ENCODE results near the gene ADSS1. TPM values are rescaled to one million over a fixed set of nuclear protein-coding genes. Genes with fewer than 3 reads are reported as not detected.

ADSS1 gene
- polyA plus RNA-seq, 1 of the 3 experiments (the other 2 are of a cell fraction), result 14.3 TPM

DNA sequence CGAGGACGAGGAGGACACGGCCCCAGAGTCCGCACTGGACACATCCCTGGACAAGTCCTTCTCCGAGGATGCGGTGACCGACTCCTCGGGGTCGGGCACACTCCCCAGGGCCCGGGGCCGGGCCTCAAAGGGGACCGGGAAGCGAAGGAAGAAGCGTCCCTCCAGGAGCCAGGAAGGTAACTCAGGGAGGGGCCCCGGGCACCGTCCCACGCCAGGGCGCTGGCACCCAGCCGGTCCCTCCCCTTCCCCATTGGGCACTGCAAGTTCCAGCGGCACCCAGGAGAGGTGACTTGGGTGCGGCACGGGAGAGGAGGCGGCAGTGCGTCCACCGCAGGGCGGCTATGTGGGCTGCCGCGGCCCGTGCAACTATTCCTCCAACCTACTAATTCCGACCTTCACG is 9.3 kb upstream of the ADSS1 start:
- no peaks in the 10 kb centered on the region for H3K9me3 ChIP-seq
- H3K36me3 ChIP-seq (replicated peaks in 1 of 2; ENCODE audit: control insufficient read depth in 1 of 2, insufficient read depth in 2 of 2, low read length in 1 of 2), result peaks cover 0 to 53% of the 10 kb centered on the region in 2 experiments
- no peak overlapping the region for H3K4me2 ChIP-seq
- H3K4me3 ChIP-seq (ENCODE audit: low read depth in 2 of 2, low read length in 1 of 2), result no peak overlapping the region
- no peaks in the 10 kb centered on the region for H3K27me3 ChIP-seq (ENCODE audit: insufficient read depth)
- H3K79me2 ChIP-seq (ENCODE audit: insufficient read depth), result no peaks in the 10 kb centered on the region
- no peaks in the 10 kb centered on the region for H4K20me1 ChIP-seq (ENCODE audit: insufficient read depth)
- no peaks in the 10 kb centered on the region for H3F3A ChIP-seq (replicated peaks; ENCODE audit: insufficient read depth)
- H3K4me1 ChIP-seq (ENCODE audit: control insufficient read depth in 1 of 2, insufficient read depth in 2 of 2, low read depth in 1 of 2, low read length in 1 of 2), result peaks cover 0 to 13% of the 10 kb centered on the region in 2 experiments; a peak in 1 of 4 replicates
- no peak overlapping the region for H2AFZ ChIP-seq (ENCODE audit: low read depth)
- TF ChIP-seq FOXJ3 (CRISPR knock-in tag; IDR thresholded peaks at IDR 0.05), result no peak
- no peak for TF ChIP-seq RAD21 (IDR thresholded peaks at IDR 0.05; ENCODE audit: low read length)
- H3K9ac ChIP-seq, result no peak overlapping the region
- CTCF ChIA-PET, result no interaction called here
- POLR2A ChIA-PET, result no interaction called here
- no peak overlapping the region for H3K27ac ChIP-seq (ENCODE audit: low read depth in 2 of 2, low read length in 1 of 2)
- 98% methylated on average over 19 of the region's 31 CpGs for WGBS (ENCODE audit: low lambda C conversion rate)
- no peak for DNase-seq
- no peaks in the 10 kb centered on the region for H3K9me2 ChIP-seq

DNA sequence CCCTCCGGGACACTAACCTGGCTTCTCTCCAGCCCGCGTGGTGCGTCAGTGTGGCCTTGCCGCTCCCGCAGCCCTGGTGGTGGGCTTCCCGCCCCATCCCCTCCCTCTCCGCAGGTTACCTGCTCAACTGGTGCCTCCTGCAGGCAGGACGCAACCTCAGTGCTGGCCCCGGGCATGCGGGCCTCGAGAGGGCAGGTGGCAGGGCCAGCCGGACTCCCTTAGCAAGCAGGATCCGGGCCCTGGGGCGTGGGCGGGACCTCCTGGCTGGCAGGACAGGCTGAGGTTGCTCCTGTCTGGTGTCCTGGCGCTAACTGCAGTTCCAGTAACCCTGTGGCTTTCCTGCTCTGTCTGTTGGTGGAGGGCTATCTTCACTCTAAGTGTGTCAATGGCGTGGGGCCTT is 8.6 kb upstream of the ADSS1 start:
- DNase-seq, result no peak
- no peaks in the 10 kb centered on the region for H3K27me3 ChIP-seq (ENCODE audit: insufficient read depth)
- CTCF ChIA-PET, result no interaction called here
- no peaks in the 10 kb centered on the region for H3K9me2 ChIP-seq
- H4K20me1 ChIP-seq (ENCODE audit: insufficient read depth), result no peaks in the 10 kb centered on the region
- POLR2A ChIA-PET, result no interaction called here
- TF ChIP-seq RCOR1 (IDR thresholded peaks at IDR 0.05; ENCODE audit: low read length), result no peak
- TF ChIP-seq TAF1 (IDR thresholded peaks at IDR 0.05; ENCODE audit: borderline replicate concordance, low read depth, low read length), result no peak
- TF ChIP-seq, protein P1, sequence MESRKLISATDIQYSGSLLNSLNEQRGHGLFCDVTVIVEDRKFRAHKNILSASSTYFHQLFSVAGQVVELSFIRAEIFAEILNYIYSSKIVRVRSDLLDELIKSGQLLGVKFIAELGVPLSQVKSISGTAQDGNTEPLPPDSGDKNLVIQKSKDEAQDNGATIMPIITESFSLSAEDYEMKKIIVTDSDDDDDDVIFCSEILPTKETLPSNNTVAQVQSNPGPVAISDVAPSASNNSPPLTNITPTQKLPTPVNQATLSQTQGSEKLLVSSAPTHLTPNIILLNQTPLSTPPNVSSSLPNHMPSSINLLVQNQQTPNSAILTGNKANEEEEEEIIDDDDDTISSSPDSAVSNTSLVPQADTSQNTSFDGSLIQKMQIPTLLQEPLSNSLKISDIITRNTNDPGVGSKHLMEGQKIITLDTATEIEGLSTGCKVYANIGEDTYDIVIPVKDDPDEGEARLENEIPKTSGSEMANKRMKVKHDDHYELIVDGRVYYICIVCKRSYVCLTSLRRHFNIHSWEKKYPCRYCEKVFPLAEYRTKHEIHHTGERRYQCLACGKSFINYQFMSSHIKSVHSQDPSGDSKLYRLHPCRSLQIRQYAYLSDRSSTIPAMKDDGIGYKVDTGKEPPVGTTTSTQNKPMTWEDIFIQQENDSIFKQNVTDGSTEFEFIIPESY (IDR thresholded peaks at IDR 0.05; ENCODE audit: borderline replicate concordance, low read depth), result no peak
- TF ChIP-seq EP300 (IDR thresholded peaks at IDR 0.05; ENCODE audit: borderline replicate concordance in 1 of 2, low read depth in 1 of 2, low read length in 1 of 2), result no peak
- no peak for TF ChIP-seq FOXM1 (IDR thresholded peaks at IDR 0.05; ENCODE audit: low read depth)
- TF ChIP-seq SMC3 (IDR thresholded peaks at IDR 0.05; ENCODE audit: low read depth, low read length), result no peak
- TF ChIP-seq MXI1 (IDR thresholded peaks at IDR 0.05; ENCODE audit: low read depth, low read length), result no peak
- TF ChIP-seq, protein P2, sequence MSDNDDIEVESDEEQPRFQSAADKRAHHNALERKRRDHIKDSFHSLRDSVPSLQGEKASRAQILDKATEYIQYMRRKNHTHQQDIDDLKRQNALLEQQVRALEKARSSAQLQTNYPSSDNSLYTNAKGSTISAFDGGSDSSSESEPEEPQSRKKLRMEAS (IDR thresholded peaks at IDR 0.05; ENCODE audit: low read depth), result no peak
- TF ChIP-seq, protein P3, sequence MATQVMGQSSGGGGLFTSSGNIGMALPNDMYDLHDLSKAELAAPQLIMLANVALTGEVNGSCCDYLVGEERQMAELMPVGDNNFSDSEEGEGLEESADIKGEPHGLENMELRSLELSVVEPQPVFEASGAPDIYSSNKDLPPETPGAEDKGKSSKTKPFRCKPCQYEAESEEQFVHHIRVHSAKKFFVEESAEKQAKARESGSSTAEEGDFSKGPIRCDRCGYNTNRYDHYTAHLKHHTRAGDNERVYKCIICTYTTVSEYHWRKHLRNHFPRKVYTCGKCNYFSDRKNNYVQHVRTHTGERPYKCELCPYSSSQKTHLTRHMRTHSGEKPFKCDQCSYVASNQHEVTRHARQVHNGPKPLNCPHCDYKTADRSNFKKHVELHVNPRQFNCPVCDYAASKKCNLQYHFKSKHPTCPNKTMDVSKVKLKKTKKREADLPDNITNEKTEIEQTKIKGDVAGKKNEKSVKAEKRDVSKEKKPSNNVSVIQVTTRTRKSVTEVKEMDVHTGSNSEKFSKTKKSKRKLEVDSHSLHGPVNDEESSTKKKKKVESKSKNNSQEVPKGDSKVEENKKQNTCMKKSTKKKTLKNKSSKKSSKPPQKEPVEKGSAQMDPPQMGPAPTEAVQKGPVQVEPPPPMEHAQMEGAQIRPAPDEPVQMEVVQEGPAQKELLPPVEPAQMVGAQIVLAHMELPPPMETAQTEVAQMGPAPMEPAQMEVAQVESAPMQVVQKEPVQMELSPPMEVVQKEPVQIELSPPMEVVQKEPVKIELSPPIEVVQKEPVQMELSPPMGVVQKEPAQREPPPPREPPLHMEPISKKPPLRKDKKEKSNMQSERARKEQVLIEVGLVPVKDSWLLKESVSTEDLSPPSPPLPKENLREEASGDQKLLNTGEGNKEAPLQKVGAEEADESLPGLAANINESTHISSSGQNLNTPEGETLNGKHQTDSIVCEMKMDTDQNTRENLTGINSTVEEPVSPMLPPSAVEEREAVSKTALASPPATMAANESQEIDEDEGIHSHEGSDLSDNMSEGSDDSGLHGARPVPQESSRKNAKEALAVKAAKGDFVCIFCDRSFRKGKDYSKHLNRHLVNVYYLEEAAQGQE (IDR thresholded peaks at IDR 0.05; ENCODE audit: low read depth, low read length), result no peak
- TF ChIP-seq RAD21 (IDR thresholded peaks at IDR 0.05; ENCODE audit: low read length), result no peak
- no peak for TF ChIP-seq TEAD4 (IDR thresholded peaks at IDR 0.05; ENCODE audit: borderline replicate concordance, insufficient read depth)
- H3K27ac ChIP-seq (ENCODE audit: low read depth in 2 of 2, low read length in 1 of 2), result no peak overlapping the region
- peaks cover 0 to 53% of the 10 kb centered on the region in 2 experiments for H3K36me3 ChIP-seq (replicated peaks in 1 of 2; ENCODE audit: control insufficient read depth in 1 of 2, insufficient read depth in 2 of 2, low read length in 1 of 2)
- H3K9ac ChIP-seq, result no peak overlapping the region
- no peaks in the 10 kb centered on the region for H3F3A ChIP-seq (replicated peaks; ENCODE audit: insufficient read depth)
- no peaks in the 10 kb centered on the region for H3K9me3 ChIP-seq
- no peak overlapping the region for H3K4me2 ChIP-seq
- H2AFZ ChIP-seq (ENCODE audit: low read depth), result no peak overlapping the region
- H3K4me1 ChIP-seq (ENCODE audit: control insufficient read depth in 1 of 2, insufficient read depth in 2 of 2, low read depth in 1 of 2, low read length in 1 of 2), result peaks cover 0 to 13% of the 10 kb centered on the region in 2 experiments; a peak in 1 of 4 replicates
- WGBS (ENCODE audit: low lambda C conversion rate), result 86% methylated on average over 17 of the region's 18 CpGs
- no peaks in the 10 kb centered on the region for H3K79me2 ChIP-seq (ENCODE audit: insufficient read depth)
- no peak overlapping the region for H3K4me3 ChIP-seq (ENCODE audit: low read depth in 2 of 2, low read length in 1 of 2)

All from SK-N-SH (cell line).